Bone marrow (tissue), 2 donors: ENCODE results near the gene ZNF865.

Experiments used
- DNase-seq, 2 donors: peaks; one replicate each; lab custom pipeline; 2025; lab: John Stamatoyannopoulos, UW

The ZNF865 gene

GRCh38 chr19:55586976-55587668 lies 18.3 kb upstream of the ZNF865 start:
- peak; percentile 68 to 69 for DNase-seq

- no peak for DNase-seq
These were observed 16.7 kb upstream of the ZNF865 start for GRCh38 chr19:55588738-55589137.

DNA sequence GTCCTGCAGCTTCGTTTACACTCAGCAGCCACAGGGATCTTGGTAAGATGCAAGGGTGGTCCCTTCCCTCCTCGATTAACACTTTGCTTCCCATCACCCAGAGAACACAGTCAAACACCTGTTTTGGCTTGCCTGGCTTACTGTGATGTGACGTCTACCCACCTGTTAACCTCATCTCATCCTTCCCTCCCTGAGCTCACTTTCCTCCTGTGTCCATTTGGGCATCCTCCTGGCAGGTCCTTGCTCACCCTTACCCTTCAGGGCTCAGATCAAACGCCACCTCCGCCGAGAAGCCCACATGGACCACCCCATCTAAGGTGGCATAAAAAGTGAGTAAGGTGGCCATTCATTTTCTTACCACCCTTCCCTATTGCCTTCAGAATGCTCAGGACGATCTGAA lies 15.3 kb upstream of the ZNF865 start:
- no peak for DNase-seq

- DNase-seq: no peak
These were observed 14.8 kb upstream of the ZNF865 start for GRCh38 chr19:55590617-55591016.

- no peak for DNase-seq
These were observed 13.9 kb upstream of the ZNF865 start for GRCh38 chr19:55591555-55591954.

GRCh38 chr19:55592391-55593090 lies 12.9 kb upstream of the ZNF865 start:
- DNase-seq: no peak

DNA sequence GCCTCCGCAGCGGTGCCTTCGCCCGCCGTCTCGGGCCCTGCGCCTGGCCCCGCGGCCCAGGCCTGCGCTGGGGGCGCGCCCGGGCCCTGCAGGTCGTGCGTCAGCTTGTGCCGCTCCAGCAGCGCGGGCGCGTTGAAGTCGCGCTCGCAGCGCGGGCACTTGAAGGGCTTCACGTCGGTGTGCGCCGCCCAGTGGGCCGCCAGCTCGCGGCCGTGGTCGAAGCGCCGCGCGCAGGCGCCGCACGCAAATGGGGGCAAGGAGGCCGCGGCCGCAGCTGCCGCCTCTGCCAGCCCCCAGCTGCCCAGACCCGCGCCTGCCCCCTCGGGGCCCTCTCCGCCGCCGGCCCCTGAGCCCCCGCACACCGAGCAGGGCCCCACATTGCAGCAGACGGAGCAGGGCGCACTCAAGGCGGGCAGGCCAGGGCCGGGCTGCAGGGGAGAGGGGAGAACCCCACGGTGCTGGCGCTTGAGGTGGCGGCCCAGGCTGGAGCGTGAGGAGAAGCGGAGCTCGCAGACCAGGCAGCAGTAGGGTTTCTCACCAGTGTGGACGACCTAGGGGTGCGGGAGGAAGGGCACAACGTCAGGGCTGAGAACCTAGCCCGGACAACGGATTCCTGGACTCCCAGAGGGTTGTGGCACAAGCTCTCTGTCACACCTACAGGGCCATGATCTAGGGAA lies 12.2 kb upstream of the ZNF865 start:
- no peak for DNase-seq

DNA sequence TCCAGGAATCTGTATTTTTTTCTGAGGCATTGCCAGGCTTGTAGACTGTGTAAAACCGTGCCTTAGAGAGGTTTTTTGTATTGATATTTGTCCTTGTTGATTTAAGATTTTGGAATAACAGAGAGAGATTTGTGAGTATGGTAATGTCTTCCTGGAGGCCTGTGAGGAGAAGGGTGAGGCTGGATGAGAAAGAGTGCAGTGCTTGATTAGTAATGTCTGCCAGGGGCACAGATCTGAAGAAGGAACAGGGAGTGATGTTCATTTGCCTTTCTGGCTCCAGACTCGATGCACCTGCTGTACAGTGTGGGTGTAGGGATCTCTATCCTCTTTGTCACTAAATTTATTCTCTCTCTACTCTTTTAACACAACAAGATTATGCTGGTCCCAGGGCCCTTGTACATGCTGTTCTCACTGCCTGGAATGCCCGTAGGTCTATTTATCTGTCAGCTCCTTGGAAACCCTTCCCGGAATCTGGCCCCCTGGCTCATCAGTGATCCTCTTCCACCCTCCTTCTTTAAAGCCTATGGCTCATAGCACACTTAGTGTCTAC lies 10.4 kb upstream of the ZNF865 start:
- DNase-seq: no peak

DNA sequence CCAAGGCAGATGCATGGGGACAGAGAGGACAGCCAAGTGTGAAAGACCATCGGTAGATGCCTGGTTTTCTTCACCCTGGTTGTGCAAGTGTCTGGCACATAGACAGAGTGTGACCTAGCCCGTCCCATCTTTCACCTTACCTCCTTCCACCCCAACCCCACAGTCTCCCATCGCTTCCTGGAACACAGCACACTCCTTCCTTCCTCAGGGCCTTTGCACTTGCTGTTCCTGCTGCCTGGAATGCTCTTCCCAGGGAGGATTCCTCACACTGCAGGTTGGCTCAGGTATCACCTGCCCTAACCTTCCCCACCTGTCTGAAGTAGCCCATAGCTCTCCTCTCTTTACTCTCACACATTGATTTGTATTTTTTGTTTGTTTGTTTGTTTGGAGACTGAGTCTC lies 9.1 kb upstream of the ZNF865 start:
- no peak for DNase-seq

- no peak for DNase-seq
These were observed 7.9 kb upstream of the ZNF865 start for GRCh38 chr19:55597501-55597921.

GRCh38 chr19:55598034-55598433 lies 7.4 kb upstream of the ZNF865 start:
- DNase-seq: no peak

- DNase-seq: peak; percentile 94 to 99
These were observed 6.6 kb upstream of the ZNF865 start for GRCh38 chr19:55598719-55599467.

DNA sequence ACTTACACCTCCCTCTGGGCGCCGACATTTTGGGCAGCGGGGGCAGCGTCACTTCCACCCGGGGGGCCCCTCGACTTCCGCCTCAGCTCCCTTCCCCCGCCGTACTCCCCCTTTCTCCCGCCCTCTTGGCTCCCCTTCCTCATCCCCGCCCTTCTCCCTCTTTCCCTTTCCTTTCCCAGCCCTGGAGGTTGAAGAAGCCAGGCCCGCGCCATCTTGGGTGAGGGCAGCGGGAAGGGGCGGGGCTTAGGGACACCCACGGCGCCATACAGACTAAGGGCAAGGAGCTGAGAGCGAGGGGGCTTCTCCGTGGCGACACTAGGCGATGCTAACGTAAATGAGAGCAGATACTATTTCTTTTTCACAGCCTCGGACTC lies 6.0 kb upstream of the ZNF865 start, which contains the start of gene FIZ1:
Gene FIZ1 (minus strand): TSS at position 50 of the 374 bp plus-strand sequence. CDS start 1,652 bp downstream, outside the sequence.
- DNase-seq: peak; percentile 97 to 100

DNA sequence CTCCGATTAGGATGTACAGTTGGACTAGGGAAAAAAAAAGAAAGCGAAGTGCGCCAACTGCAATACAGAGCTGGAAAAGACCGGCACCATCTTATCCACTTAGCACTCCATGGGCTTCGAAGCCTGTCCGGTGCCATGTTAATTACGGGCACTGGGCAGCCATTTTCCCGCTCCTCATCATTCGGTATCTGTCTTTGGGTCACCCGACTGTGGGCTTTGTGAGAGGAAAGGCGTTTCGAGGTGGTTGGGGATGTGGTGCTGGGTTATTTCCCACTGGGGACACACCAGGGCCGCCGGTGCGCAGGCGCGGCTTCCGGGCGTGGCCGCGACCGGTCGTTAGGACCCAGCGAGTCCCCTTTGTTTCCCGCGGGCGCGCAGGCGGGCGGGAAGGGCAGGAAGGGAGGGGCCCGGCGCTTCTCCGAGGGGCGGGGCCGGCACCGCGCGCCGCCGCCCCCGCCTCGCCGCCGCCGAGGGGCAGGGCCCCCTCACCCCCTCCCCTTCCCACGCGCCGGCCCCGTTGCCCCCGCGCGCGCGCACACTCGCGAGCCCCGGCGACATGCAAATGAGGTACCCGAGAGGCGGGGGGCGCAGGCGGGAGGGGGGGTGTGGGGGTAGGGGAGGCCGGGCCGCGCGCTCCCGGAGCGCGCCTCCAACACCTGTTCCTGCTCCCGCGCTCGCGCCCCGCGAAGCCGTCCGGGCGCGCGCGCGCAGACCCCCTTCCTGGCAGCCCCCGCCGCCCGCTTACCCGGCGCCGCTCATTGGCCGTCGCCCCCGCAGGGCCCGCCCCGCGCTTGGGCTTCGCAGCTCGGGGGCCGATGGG lies 5.4 kb upstream of the ZNF865 start, which contains the start of gene ZNF524:
Gene ZNF524 (plus strand): TSS at position 447 of the 820 bp plus-strand sequence. CDS start 1,825 bp downstream, outside the sequence.
- peak; percentile 95 to 96 for DNase-seq

DNA sequence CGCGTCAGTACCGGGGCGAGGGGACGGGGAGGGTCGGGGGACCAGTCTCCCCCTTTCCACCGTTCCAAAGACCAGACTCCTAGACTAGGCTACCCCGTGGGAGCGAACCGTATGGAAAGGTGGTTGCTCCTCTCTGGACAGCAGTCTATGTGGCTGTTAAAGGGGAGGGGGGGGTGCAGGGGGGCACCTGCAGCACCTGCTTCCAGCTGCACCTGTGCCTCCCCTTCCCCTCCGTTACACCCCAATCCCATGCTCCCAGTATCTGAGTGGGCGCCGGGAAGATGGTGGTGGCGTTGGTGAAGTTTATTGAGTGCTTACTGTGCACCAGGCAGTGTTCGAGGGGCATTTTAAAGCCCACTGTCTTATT lies 4.8 kb upstream of the ZNF865 start:
- no peak for DNase-seq

DNA sequence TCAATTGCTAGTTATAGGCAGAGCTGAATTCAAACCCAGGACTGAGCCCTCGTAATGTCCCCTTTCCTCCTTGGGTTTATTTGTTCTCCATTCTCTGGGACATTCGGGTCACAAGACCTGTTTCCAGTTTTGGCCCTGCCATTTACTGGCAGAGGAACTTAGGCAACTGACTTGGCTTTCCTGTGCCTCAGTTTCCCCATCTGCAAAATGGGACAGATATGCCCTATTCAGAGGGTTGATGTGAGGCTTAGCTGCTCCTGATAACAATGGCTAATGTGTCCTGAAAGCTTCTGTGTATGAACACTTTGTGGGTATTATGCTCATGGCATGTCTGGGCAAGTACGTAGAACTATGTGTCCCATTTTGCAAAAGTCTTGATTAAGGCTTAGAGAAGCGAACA lies 4.4 kb upstream of the ZNF865 start:
- DNase-seq: no peak

- DNase-seq: no peak
These were observed 3.1 kb upstream of the ZNF865 start for GRCh38 chr19:55602104-55603001.

DNA sequence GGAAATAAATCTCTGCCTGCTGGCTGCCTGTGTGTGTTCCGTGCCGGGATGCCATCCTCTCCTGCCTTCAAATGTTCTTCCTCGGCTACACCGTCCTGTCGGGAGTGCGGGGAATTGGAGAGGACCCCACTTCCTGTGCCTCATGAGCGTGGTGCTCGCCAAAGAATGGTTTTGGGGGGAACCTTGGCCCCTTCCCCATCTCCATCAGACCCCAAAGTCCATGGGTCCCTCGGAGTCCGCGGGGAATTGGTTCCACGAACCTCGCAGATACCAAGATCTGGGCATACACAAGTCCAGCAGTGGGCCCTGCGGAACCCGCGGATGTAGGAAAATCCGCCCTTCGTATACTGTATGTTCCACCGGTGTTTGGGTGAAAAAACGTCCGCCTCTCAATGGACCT lies 2.3 kb upstream of the ZNF865 start:
- DNase-seq: no peak

DNA sequence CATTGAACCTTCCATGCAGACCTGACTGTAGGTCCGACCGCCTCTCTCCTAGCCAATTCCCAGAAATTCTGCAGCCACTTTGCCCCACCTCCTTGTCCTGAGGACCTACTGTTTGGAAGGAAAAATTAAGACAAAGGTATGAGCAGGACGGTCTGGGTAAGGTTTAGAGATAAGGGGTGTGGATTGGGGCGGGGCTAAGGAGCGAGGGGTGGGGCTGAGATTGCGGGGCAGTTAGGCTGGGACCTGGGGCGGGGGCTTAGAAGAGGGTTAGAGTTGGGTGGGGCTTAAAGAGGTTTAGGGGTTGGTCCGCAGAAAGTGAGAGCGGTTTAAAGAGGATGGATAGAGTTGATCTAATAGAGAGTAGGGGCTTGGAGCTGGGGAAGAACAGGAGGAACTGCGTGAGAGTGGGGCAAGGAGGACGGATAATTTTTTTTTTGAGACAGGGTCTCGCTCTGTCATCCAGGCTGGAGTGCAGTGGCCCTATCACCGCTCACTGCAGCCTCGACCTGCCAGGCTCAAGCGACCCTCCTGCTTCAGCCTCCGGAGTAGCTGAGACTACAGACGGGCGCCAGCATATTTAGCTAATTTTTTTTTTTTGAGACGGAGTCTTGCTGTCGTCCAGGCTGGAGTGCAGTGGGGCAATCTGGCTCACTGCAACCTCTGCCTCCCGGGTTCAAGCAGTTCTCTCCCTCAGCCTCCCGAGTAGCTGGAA lies 1.7 kb upstream of the ZNF865 start:
- no peak for DNase-seq
